ENCODE data around the gene SIRT6.
"Not testable (repeated sequence)": the region's sequence is repeated elsewhere in the genome, so short reads cannot be mapped to it uniquely, and the experiment has no call there.

SIRT6 gene

DNA sequence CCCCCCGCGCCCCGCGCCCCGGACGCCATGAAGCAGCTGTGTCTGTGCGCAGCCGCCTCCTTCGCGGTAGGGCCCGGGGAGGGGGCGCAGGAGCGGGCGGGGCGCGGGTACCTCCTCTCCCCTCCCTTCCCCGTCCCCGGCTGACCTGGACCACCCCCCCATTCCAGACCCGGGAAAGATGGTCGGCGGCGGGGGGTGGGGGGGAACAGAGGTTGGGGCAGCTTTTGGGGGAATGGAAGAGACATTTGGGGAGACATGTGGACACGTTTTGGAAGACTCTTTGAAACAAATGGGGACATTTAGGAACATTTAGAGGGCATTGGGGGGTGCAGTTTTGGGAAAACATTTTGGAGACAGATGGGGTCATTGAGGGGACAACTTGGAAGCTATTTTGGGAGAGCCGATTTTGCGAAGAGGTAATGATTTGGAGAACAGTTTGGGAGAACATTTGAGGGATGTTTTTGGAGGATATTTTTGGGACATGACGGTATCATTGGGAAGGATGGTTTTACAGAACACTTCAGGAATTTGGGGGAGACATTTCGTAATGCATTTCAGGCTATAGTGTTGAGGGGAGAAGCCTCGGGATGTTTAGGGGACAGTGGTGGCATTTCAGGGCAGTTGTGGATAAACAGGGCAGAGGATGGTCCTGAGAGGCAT lies 16.2 kb upstream of the SIRT6 start:
- DNase-seq = no peak

DNA sequence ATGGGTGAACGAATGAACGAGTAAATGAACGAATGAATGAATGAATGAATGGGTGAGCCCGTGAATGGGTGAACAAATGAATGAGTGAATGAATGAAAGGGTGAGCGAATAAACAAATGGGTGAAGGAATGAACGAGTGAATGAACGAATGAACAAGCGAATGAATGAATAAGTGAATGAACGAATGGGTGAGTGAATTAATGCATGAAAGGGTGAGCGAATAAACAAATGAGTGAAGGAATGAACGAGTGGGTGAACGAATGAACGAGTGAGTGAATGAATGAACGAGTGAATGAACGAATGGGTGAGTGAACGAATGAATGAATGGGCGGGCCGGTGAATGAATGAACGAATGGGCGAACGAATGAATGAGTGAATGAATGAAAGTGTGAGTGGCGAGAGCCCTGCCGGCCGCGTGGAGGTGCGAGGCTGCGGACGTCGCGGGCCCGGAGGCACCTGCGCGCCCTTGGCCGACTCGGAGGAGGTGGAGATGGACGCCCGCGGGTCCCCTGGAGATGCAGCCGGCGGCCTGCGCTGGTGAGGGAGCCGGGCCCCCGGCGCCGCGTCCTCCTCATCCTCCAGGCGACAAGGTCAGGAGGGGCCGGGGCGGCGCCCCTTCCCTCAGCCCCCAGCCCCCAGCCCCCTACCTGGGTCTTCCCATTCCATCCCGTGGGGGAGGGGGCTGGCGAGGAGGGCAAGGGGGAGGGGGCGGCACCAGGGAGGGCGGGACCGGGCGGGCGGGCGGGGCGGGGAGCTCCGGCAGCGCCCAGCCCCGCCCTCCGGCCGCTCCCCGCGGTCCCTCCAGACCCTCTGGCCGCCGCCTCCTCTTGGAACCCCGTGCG lies 15.5 kb upstream of the SIRT6 start:
- no peak for DNase-seq

DNA sequence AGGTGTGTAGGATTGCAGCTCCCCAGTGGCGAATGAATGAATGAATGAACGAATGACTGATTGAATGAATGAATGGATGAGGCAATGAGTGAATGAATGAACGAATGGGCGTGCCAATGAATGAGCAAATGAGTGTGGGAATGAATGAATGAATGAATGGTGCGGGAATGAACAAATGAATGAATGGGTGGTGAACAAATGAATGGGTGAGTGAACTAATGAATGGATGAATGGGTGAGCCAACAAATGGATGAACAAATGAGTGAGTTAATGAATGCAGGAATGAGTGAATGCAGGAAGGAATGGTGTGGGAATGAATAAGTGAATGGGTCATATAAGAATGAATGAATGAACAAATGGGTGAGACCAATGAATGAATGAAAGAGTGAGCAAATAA lies 14.9 kb upstream of the SIRT6 start:
- DNase-seq = no peak

DNA sequence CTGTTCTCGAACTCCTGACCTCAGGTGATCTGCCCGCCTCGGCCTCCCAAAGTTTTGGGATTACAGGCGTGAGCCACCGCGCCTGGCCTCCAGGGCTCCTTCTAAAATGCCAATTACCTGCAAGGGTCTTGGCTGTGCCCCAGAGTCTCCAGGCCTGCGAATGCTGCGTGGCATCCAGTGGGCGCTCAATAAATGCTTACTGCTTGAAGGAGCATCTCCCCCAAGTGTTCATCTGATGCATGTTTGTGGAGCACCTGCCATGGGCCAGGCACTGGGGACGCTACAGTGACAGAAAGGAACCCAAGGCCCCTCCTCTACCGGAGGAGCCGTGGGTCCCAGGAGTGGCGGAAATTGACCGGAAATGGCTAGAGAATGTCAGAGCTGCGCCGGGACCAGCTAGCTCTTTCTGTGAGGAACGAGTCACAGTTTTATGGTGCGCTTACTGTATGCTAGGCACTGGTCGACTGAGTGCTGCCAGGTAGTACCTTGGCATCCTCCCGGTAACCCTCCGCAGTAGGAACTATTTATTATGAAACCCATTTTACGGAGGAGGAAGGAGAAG lies 14.3 kb upstream of the SIRT6 start:
- no peak for DNase-seq

DNA sequence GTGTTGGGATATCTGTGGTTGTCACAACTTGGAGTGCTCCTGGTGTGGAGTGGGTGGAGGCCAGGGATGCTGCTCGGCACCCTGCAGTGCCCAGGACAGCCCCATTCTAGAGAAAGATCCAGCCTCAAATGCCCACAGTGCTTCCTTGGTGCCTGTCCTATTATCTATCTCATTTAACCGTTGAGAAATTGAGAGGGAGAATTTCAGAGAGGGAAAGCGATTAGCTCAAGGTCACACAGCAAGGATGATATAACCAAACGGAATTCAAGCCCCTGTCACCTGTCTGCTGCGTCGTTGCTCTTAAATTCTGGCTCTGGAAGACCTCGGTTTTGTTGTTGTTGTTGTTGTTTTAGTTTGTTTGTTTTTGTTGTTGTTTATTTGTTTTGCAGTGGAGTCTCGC lies 13.6 kb upstream of the SIRT6 start:
- DNase-seq = no peak

DNA sequence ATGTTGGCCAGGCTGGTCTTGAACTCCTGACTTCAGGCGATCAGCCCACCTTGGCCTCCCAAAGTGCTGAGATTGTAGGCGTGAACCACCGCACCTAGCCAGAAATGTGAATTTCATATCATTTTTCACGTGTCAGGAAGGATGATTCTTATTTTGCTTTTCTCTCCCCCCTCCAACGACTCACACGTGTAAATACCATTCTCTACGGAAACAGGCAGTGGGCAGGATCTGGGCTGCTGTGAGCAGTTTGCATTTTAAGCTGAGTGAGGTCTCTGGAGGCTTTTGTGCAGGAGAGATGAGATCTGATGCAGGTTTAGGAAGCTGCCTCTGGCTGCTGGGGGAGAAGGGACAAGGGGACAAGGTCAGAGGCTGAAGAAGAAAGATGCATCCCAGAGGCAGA lies 12.0 kb upstream of the SIRT6 start:
- no peak for DNase-seq

DNA sequence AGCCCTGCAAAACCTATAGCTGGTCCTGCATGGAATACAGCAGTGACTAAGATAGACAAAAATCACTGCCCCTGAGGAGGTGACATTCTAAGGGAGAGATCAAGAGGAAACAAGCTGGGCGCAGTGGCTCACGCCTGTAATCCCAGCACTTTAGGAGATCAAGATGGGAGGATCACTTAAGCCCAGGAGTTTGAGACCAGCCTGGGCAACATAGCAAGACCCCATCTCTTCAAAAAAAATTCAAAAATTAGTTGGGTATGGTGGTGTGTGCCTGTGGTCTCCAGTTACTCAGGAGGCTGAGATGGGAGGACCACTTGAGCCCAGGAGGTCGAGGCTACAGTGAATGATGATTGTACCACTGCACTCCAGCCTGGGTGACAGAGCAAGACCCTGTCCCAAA lies 10.2 kb upstream of the SIRT6 start:
- DNase-seq = not testable (repeated sequence)

DNA sequence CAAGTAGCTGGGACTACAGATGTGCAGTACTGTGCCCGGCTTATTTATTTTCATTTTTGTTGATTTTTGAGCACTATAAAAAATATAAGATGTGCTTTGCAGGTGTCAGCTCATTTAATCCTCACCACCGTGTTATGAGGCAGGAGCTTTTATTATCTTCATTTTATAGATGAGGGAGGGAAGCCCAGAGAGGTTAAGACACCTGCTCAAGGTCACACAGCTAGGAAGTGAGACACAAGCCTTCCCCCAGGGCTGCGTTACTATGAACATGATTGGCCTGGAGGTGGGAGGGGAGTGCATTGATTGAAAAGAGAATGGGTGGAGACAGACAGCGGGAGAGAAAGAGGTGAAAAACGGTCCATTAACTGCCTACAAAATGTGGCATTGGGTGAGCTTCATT lies 7.3 kb upstream of the SIRT6 start:
- no peak for DNase-seq

DNA sequence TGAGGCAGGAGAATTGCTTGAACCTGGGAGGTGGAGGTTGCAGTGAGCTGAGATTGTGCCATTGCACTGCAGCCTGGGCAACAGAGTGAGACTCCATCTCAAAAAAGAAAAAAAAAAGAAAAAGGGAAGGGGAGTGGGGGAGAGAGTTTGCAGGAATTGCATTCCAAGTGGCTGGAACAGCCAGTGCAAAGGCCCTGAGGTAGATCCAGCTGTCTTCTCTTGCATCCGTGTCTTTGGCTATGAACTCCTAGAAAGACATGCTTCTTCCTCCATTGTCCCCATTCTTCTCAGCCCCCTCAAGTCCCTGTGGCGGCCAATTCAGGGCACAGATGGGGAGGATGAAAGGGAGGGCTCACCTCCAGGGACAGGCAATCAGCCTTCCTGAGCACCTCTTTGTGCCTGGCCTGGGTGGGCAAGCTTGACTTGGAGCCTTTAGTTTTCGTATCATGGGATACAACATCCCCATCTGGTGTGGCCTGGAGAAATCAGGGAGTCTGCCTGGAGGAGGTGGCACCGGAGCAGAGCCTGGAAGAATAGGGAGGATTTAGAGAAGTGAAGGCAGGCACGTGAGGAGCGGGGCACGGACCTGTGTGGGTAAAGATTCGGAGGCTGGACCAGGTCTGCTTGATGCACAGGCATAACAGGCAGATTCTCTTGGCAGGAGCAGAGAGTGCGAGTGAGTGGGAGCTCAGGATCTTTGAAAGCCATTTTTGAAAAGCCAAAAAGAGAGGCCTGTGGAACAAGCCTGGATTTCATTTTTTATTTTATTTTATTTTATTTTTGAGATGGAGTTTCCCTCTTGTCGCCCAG lies 5.2 kb upstream of the SIRT6 start:
- DNase-seq = no peak

DNA sequence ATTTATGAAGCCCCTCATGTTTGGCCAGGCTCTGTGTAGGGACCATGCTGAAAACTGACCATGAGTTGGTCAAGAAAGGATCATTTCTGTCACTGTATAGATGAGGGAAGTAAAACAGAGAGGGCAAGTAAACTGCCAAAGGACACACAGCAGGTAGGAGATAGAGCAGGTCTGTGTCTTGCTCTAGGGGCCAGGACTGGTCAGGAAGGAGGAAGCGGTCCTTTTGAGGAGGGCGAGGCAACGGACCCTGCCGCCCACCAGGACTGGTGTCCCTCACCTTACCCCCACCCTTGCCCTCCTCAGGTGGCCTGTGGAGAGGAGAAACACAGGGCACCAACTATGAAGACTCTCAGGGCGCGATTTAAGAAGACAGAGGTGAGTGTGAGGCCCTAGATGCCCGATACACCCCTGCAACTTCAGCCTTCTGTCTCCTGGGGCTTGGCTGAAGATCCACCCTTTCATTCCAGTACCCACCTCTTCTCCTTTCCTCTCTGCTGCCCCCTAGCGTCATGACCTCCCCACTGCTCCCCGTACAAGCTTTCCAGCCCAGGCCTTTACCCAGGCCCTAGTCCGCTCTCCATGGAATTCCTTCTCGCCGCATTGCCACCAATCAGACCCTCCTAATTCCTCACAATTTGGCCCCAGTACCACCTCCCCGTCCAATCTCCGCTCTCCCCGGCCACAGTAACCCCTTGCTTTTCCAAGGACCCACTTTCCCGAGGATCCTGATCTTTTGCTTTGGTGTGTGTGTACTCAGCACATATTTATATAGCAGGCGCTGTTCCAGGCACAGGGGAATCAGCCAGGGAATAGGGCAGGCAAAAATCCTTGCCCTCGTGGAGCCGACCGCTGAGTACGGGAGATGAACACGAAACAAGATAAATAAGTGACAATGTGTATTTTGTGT lies 4.0 kb upstream of the SIRT6 start:
- peak; percentile 83 for DNase-seq

DNA sequence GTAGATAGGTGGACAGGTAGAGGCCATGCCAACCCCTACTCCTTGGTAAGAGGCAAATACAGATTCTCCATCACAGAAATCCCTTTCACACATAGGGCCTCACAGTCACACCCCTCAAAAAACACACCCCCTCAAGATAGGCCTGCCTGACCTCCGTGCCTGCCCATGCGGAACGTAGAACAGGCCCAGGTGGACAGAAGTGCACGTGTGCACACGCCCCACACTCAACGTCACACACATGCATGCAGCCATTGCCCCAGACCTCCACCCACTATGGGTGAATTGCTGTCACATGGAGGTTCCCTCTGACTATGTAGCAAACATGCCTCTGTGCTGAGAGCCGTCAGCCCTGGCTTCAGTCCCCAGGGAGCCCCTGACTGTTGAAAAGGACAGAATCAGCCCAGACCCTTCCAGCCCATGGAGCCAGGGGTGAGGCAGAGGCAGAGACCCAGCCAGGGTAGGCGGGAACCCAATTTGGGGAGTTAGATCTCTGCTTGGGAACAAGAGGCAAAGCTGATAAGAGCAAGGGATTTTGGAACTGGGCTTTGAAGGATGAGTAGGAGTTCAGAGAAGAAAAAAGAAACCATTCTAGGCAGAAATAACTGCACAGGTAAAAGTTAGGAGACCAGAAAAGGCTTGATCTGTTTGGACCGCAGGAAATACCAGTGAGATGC lies 3.2 kb upstream of the SIRT6 start:
- DNase-seq = no peak

DNA sequence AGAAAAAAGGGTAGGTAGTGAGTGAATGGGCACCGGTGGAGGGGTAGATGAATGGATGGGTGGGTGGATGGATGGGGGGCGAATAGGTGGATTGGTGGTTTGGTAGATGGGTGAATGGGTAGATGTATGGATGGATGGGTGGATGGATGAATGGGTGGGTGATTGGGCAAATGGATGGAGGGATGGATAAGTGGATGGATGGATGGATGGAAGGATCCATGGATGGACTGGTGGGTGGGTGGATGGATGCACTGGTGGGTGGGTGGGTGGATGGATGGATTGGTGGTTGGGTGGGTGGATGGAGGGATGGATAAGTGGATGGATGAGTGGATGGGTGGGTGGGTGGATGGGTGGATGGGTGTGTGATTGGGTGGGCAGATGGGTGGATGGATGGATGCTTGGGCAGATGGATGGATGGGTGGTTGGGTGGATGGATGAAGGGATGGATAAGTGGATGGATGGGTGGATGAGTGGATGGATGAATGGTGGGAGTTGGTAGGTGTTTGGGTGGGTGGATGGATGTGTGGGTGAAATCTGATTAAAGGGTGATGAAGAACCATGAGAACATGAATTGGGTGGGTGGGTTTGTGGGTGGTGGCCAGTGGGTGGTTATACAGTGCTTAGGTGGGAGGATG lies 2.5 kb upstream of the SIRT6 start:
- no peak for DNase-seq

DNA sequence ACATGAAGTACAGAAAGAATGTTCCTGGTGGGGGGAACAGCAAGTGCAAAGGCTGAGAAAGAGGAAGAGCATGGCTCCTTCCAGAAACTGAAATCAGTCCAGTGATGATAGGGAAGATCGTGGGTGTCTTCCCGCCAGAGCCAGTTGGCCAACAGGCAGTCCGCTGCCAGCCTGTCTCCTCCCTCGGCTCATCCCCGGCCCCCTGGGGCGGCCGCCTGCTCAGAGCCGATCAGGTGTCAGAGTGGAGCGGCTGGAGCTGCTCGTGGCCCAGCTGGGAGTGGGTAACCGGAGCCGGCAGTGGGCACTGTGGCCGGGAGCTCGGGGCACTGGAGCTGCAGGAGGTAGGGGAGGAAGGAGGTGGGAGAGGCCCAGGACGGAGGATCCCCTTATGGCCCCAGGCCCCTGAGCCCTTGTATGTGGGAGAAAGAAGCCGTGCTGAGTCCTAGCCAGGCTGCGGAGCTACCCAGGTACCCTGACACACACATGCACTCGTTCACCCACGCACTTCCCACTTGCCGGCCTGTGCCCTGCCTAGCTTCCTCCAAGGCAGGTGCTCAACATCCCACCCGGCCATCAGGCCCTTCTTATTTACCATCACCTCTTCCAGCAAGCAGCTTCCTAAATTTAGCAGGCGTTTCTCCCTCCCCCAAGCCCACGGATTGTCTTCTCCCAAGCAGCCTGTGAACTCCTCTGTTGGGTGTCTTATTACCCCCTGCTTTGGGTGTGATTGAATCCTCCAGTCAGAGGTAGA lies 1.8 kb upstream of the SIRT6 start:
- DNase-seq = no peak

DNA sequence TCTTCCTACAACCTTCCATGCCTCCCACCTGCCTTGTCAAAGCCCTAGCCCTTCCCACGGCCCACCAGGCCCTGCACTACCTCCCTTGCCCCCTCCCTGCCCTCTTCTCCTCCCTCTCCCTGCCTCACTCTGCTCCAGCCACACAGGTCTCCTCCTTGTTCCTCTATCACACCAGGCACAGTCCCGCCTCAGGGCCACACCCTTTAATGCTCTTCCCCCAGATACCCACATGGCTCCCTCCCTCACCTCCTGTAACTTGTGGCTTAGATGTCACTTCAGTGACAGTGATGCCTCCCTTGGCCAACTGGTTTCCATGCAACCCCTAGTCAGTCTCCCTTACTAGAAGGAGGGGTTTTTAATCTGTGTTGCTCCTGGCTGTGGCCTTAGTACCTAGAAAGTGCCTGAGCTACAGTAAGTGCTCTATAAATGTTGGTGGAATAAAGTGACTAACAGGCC lies 1.3 kb downstream of the SIRT6 start:
- DNase-seq = peak; percentile 93

DNA sequence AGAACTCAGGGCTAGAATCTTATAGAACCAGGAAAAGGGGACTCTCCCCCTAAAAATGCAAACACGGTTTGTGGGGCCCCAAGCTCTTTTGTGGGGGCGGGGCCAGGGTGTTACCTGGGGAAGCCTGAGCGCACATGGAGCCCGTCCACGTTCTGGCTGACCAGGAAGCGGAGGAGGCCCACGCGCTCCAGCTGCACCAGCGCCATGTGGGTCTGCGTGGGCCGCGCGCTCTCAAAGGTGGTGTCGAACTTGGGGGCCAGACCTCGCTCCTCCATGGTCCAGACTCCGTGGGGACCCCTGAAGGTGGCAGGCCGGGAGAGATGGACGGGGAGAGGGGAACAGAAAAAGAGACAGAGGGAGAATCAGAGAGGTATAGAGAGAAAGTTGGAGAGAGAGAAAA lies 3.4 kb downstream of the SIRT6 start:
- no peak for DNase-seq

DNA sequence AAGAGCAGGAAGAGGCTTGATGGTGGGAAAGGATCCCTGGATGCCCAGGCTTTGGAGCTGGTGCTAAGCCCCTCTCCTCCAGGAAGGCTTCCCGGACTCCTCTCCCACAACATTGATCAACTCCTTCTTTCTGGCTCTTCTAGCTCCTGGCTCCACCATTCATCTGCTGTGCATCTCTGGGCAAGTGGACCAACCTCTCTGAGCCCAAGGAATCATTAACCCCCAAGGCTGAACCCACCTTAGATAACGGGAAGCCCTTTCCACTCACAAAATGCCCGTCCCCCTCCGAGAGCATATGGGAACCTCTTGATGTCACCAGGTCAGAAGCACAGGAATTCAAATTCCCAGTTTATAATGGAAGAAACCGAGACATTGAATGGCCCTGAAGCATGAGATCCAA lies 5.2 kb downstream of the SIRT6 start:
- no peak for DNase-seq

DNA sequence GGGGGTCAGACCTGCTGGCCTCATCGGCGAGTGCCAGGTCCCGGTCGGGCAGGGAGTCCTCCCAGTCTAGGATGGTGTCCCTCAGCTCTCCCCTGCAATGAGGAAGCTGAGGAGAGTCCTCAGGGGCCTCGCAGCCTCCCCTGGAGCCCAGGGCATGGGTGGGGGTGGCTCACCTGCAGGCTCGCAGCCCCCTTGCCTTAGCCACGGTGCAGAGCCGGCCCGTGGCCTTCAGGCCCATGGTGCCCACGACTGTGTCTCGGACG lies 6.8 kb downstream of the SIRT6 start:
- DNase-seq = no peak

DNA sequence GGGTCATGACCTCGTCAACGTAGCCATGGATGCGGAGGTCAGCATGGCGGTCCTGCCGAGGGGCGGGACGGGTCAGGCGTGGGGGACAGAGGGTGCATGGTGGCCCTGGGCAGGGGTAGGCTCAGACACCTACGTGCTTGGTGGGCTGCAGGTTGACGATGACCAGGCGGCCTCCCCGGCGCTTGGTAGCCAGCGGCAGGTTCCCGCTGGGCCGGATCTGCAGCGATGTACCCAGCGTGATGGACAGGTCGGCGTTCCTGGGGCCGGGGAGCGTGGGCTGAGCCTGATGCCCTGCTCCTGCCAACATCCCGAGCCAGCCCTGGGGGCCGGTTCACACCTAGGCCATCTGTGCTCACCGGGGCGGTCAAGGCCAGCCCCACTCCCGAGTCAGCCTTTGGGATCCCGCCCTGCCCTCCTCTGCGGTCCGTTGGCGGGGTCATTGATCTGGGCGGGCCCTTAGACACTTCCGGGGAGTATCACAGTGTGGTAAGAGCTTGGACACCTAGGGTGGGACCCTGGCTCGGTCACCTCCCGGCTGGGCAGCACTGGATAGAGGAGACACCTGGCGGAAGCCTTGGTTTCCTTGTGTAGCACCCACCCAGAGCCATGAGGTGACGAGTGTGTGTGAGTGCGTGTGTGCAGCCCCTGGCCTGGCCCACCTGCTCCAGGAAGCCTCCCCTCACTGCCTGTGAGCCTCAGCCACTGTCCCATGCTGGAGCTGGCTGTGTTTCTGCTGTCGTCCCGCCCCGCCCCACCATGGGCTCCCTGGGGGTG lies 7.3 kb downstream of the SIRT6 start:
- DNase-seq = no peak

DNA sequence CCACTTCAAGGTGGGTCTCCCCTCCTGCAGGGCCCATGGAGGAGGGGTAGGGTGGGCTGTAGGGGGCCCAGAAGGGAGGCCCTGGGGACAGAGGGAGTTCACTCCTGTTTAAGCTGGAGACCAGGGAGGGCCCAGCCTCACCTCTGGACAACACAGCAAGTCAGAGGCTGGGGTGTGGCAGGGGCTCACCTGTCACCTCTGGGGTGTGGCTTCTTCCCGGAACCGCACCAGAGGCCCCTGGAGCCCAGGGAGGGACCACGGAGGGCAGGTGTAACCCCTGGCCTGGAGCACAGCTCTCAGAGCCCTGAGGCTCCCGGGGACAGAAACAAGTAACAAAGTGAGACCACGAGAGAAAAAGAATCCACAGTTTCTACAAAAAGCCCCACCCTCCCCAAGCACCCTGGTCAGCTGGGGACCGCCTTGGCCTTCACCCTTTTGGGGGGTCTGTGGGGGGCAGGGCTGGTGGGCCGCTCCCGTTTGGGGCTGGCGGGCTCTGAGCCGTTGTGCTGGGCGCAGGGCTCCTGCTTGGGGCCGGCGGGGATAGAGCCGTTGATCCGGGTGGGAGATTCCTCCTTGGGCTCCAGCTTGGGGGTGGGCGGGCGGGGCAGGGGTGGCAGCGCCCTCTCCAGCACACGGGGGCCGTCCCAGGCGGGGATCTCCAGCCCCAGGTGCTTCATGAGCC lies 8.0 kb downstream of the SIRT6 start:
- no peak for DNase-seq
